ENCODE results near the gene CDKL1.

Gene CDKL1

DNA sequence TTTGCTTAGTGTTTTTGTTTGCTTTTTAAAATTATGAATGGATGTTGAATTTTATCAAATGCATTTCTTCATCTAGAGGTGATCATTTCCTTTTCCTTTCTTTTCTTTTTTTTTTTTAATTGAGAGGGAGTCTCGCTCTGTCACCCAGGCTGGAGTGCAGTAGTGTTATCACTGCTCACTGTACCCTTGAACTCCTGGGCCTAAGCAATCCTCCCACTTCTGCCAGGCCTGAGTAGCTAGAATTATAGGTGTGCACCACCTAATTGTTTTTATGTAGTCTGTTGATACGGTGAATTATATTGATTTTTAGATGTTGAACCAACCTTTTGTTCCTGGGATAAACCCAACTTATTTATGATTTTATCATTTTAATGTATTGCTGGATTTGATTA lies 1.5 kb upstream of the CDKL1 start:
- no peak overlapping the region for H3K27ac Mint-ChIP-seq
- peaks cover 3% of the 10 kb centered on the region for H3K36me3 Mint-ChIP-seq (ENCODE audit: low read depth)
- H3K4me3 Mint-ChIP-seq: no peak overlapping the region
- no peaks in the 10 kb centered on the region for H3K9me3 Mint-ChIP-seq
- peaks cover 21% of the 10 kb centered on the region for H3K4me1 Mint-ChIP-seq (ENCODE audit: low read depth)
- H3K27me3 Mint-ChIP-seq: peaks cover 7% of the 10 kb centered on the region

DNA sequence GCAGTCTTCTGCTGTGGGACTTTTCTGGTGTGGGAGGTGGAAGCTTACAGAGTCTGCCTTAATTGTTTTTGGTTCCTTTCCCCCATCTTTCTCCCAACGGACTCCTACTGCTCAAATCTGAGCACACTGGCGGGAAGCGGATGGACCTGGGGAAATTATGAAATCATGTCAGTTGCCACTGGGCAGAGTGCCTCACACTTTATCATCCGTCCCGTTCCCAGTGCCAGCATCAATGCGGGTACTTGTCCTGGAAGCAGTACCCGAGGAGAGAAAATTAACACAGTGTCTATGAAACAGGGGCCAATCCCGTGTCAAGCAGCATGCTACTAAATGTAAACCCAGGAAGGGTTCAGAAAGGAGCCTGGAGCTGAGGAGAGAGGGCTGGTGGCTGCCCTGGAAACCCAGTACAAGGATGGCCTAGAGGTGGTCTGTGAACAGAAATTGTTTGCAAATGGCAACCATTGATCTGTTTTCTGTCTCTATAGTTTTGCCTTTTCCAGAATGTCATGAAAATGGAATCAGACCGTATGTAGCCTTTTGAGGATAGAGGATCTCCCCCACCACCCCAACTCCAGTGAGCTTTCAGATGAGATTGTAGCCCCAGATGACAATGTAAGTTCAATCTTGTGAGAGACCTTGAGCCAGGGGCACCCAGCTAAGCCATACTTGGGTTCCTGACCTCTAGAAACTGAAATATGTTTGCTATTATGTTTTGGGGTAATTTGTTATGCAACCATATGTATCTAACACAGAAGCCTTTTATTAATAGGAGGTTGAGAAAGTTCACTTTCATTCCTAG lies 908 bp upstream of the CDKL1 start:
- Mint-ChIP-seq H3K36me3 (ENCODE audit: low read depth) (peaks cover 5% of the 10 kb centered on the region), H3K27me3 (peaks cover 7% of the 10 kb centered on the region), H3K9me3 (no peaks in the 10 kb centered on the region), H3K4me3 (peak overlapping the region; percentile 80), H3K4me1 (ENCODE audit: low read depth) (peaks cover 21% of the 10 kb centered on the region), H3K27ac (peak overlapping the region; percentile 79)

DNA sequence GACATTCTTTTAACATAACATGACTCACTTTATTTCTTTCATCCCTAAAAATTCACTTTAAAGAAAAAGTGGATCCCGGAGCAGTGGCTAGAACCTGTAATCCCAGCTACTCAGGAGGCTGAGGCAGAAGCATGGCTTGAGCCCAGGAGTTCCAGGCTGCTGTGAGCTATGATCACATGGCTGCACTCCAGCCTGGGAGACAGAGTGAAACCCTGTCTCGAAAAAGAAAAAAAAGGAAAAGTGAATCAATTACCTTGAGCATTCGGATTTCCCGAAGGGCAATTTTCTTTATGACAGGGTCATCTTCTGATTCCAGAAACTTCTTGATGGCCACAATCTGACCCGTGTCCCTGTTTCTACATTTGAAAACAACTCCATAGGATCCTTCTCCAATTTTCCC lies 1.2 kb downstream of the CDKL1 start:
- Mint-ChIP-seq H3K9me3 (no peaks in the 10 kb centered on the region), H3K36me3 (ENCODE audit: low read depth) (peaks cover 7% of the 10 kb centered on the region), H3K4me3 (peak overlapping the region; percentile 90), H3K27me3 (peaks cover 7% of the 10 kb centered on the region), H3K27ac (no peak overlapping the region), H3K4me1 (ENCODE audit: low read depth) (peaks cover 21% of the 10 kb centered on the region)

DNA sequence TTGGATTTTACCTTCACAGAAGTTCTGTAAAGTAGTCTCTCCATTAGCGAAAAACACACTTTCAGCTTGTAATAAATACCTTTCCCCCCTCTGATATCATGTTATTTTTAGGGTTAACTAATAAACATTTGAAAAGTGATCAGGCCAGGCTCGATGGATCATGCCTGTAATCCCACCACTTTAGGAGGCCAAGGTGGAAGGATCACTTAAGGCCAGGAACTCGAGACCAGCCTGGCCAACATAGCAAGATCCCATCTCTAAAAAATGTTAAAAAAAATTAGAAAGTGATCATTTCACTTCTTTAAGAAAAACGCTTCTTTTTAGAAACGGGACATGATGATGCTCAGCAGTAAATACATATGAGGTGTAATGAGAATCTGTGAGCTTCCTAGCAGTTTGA lies 2.0 kb downstream of the CDKL1 start:
- H3K36me3 Mint-ChIP-seq (ENCODE audit: low read depth): peaks cover 7% of the 10 kb centered on the region
- peaks cover 21% of the 10 kb centered on the region for H3K4me1 Mint-ChIP-seq (ENCODE audit: low read depth)
- no peak overlapping the region for H3K4me3 Mint-ChIP-seq
- no peaks in the 10 kb centered on the region for H3K9me3 Mint-ChIP-seq
- H3K27ac Mint-ChIP-seq: no peak overlapping the region
- H3K27me3 Mint-ChIP-seq: peaks cover 7% of the 10 kb centered on the region

DNA sequence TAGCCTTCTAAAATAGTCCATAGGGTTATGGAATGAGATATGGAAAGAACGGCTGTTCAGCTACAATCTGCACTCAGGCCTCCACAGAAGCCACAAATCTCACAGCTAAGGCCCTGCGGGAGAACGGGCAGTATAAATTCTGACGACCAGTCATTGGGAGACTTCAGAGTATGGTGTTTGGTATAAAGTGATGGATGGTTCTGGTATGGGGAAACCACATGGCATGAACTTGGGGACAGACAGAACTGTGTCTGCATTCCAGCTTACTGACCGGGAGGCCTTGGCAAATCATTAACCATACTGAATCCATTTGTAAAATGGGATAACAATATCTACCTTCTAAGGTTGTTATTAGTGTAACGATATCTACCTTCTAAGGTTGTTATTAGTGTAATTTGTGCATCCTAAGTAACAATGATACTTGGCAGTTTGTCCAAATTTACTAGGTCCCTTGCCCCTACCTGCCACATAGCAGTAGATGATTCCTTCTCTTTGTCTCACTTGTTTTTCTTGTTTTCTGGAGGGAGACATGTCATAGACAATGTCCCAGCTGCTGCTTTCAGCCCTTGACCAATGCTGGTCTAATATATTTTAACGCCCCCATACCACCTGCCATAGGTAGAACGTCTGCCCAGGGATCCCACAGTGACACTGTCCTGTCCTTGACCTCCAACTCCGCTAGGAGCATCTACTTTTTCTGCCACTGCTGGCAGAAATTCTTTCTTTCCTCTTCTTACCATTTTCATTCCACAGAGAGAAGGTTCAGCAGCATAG lies 6.8 kb downstream of the CDKL1 start:
- H3K27ac Mint-ChIP-seq: no peak overlapping the region
- H3K36me3 Mint-ChIP-seq (ENCODE audit: low read depth): peaks cover 4% of the 10 kb centered on the region
- H3K4me1 Mint-ChIP-seq (ENCODE audit: low read depth): no peaks in the 10 kb centered on the region
- H3K27me3 Mint-ChIP-seq: peaks cover 5% of the 10 kb centered on the region
- no peaks in the 10 kb centered on the region for H3K9me3 Mint-ChIP-seq
- no peak overlapping the region for H3K4me3 Mint-ChIP-seq

DNA sequence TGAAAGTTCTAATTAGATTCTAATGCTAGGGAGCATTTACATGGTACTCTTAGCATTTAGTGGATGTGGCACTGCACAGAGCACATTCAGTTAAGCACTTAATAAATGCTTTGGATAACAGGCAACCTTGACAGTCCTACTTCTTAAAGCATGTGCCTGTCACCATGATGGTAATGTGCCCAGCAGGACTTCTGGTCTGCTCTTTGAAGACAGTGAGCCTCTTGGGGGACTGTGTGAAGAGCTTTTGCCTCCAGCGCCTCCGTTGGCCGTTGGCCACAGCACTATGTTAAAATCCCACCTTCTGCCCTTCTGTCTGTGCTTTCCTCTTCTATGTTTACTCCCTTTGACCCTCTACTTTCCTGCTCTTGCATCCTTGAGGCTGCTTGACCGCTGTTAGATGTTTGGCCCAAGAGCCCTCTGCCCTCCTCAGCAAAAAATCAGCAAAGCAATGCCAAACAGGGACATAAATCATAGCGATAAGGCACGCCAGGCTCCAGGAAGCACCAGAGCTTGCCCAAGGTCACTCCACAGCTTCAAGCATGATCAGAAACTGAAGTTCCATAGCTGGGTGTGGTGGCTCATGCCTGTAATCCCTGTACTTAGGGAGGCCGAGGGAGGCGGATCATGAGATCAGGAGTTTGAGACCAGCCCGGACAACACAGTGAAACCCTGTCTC lies 8.3 kb downstream of the CDKL1 start:
- no peak overlapping the region for H3K27ac Mint-ChIP-seq

DNA sequence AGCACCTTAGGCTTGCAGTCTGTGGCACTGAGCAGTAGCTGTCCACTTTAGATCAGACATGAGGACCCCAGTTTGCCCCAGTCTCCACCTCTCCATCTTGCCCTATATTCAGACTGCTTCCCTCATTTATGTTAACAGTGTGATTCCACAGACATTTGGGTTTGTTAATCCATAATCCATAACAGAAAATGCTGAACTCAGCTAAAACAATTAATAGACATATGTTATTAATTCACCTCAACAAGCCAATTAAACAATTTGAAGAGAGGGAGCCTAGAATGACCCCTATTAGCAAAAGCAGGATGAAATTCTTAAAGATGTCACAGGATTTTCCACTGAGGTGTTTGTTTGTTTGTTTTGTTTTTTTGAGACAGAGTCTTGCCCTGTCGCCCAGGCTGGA lies 9.1 kb downstream of the CDKL1 start:
- no peaks in the 10 kb centered on the region for H3K27me3 Mint-ChIP-seq
- H3K36me3 Mint-ChIP-seq (ENCODE audit: low read depth): peaks cover 2% of the 10 kb centered on the region
- no peak overlapping the region for H3K4me3 Mint-ChIP-seq
- H3K9me3 Mint-ChIP-seq: no peaks in the 10 kb centered on the region
- H3K27ac Mint-ChIP-seq: no peak overlapping the region
- H3K4me1 Mint-ChIP-seq (ENCODE audit: low read depth): no peaks in the 10 kb centered on the region

More for the DNA sequence above, 8.3 kb downstream of the CDKL1 start:
- Mint-ChIP-seq H3K9me3 (no peaks in the 10 kb centered on the region), H3K4me1 (ENCODE audit: low read depth) (no peaks in the 10 kb centered on the region), H3K27me3 (no peaks in the 10 kb centered on the region), H3K36me3 (ENCODE audit: low read depth) (peaks cover 4% of the 10 kb centered on the region), H3K4me3 (no peak overlapping the region)

DNA sequence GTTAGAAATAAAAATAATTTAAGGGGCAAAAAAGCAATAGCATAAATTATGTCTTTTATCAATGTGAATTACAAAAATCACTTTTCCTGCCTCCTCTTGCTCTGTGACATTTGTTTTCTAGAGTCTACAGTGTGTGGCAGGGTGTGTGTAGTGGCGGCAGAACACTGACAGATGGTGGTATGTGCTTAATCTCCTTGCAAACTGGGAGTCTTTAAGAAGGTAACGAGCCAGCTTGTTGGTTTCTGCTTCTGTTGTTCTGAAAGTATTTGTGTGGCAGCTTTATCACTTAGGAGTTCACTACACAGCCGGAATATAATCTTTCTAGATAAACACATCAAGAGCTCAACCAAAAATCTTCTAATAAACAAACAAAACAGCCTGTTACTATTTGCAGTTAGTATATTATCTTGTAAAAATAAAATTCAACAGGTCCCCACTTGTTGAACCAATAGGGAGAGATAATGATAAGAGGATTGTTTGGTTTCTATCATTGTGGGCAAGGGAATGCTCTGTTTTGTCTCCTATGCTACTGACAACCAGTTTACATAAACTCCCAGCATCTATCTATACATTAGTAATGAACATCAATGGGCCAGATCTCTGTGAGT lies 13.0 kb downstream of the CDKL1 start:
- Mint-ChIP-seq H3K27ac (no peak overlapping the region), H3K4me3 (no peak overlapping the region), H3K4me1 (ENCODE audit: low read depth) (no peaks in the 10 kb centered on the region), H3K36me3 (ENCODE audit: low read depth) (no peaks in the 10 kb centered on the region), H3K9me3 (no peaks in the 10 kb centered on the region), H3K27me3 (no peaks in the 10 kb centered on the region)

DNA sequence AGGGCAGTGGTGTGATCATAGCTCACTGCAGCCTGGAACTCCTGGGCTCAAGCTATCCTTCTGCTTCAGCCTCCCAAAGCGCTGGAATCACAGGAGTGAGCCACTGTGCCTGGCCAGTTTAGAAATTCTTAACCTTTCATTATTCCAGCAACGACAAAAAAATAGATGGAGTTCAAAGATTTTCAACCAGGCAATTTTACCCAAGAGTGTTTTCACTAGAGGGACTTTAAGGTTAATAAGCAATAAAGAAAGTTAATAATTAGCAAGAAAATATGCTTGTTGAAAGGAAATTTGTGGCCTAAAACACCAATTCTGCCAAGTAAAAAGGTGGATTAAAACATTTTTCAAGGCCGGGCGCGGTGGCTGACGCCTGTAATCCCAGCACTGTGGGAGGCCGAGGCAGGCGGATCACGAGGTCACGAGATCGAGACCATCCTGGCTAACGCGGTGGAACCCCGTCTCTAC lies 14.8 kb downstream of the CDKL1 start:
- Mint-ChIP-seq H3K4me1 (ENCODE audit: low read depth) (no peaks in the 10 kb centered on the region), H3K36me3 (ENCODE audit: low read depth) (no peaks in the 10 kb centered on the region), H3K9me3 (no peaks in the 10 kb centered on the region), H3K27ac (no peak overlapping the region), H3K27me3 (no peaks in the 10 kb centered on the region), H3K4me3 (no peak overlapping the region)

DNA sequence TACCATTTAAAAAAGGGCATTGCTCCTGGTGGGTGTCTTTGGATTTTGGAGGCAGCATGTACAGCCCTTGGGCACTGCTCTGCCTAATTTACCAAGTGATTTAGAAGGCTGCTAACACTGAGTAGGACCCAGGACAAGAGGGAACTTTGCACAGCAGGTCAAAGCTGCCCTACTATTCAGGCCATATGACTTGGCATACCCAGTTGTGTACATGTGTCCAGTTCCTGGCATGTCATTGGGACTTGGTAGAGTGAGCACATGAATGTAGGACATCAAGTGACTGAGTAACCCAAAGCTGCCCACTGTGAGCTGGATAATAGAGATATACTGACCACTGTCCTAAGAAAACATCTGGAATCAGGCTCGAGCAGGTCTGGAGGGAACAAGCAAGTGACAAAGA lies 15.7 kb downstream of the CDKL1 start:
- H3K27ac Mint-ChIP-seq: no peak overlapping the region
- H3K4me3 Mint-ChIP-seq: no peak overlapping the region
- H3K36me3 Mint-ChIP-seq (ENCODE audit: low read depth): no peaks in the 10 kb centered on the region
- no peaks in the 10 kb centered on the region for H3K9me3 Mint-ChIP-seq
- H3K4me1 Mint-ChIP-seq (ENCODE audit: low read depth): no peaks in the 10 kb centered on the region
- no peaks in the 10 kb centered on the region for H3K27me3 Mint-ChIP-seq

DNA sequence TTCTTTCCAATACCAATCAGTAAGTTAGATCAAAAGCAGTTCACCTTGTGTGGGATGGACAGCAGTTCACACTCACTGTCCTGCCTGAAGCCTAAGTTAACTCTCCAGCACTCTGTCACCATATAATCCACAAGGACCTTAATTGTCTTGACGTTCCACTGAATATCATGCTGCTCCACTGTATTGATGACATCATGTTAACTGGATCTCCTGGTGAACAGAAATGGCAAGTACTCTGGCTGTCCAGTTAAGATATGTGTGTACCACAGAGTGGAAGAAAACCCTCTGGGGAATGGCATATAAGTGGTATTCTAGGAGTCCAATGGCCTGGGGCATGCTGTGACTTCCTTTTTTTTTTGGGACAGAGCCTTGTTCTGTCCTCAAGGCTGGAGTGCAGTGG lies 16.2 kb downstream of the CDKL1 start:
- H3K27ac Mint-ChIP-seq: no peak overlapping the region

DNA sequence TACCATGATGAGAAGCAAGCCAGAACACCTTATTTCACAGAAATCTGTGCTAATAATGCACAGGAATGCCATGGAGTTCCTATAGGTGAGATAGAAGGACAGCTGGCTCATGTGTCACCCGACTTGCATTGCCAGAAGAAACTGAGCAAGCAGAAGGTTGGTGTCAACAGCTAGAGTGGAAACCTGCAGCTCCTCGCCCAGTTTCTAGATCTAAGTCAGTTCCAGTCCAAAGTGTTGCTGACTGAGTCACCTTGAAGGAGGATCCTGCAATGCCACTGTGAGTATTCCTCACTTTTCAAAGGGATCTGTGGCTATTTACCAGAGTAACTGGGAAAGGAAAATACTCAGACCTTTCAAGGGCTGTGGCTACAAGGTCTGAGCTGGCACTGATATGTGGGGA lies 17.1 kb downstream of the CDKL1 start:
- no peak overlapping the region for H3K4me3 Mint-ChIP-seq
- H3K4me1 Mint-ChIP-seq (ENCODE audit: low read depth): no peaks in the 10 kb centered on the region

More for the DNA sequence above, 16.2 kb downstream of the CDKL1 start:
- Mint-ChIP-seq H3K27me3 (no peaks in the 10 kb centered on the region), H3K4me3 (no peak overlapping the region), H3K4me1 (ENCODE audit: low read depth) (no peaks in the 10 kb centered on the region), H3K36me3 (ENCODE audit: low read depth) (no peaks in the 10 kb centered on the region), H3K9me3 (no peaks in the 10 kb centered on the region)

DNA sequence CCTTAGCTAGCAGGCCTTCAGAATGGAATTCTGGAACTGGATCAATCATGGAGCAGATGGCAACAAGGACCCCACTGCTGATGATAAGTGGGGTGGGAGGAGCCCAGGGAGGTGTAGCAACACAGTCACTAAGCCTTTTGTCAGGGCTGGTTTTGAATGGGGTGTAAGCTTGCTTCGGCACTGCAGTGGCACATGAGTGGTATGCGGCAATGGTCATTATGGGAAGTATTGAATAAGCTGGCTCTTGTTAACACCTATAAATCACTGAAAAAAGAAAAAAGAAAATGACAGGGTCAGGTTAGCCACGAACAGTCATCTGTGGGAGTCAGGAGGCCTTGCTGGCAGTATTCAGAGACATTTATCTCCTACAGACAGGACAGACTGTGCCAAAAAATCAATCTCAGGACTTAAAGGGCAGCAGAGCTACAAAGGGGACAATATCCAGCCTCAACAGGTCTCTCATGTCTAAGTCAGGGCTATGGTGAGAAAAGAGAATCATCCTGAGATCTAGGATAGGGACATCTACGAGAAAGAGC lies 19.1 kb downstream of the CDKL1 start:
- H3K4me3 Mint-ChIP-seq: no peak overlapping the region
- no peaks in the 10 kb centered on the region for H3K9me3 Mint-ChIP-seq
- no peaks in the 10 kb centered on the region for H3K36me3 Mint-ChIP-seq (ENCODE audit: low read depth)
- H3K27ac Mint-ChIP-seq: no peak overlapping the region
- peaks cover 3% of the 10 kb centered on the region for H3K27me3 Mint-ChIP-seq
- H3K4me1 Mint-ChIP-seq (ENCODE audit: low read depth): no peaks in the 10 kb centered on the region

More for the DNA sequence above, 17.1 kb downstream of the CDKL1 start:
- no peaks in the 10 kb centered on the region for H3K9me3 Mint-ChIP-seq
- H3K27me3 Mint-ChIP-seq: no peaks in the 10 kb centered on the region
- H3K27ac Mint-ChIP-seq: no peak overlapping the region
- no peaks in the 10 kb centered on the region for H3K36me3 Mint-ChIP-seq (ENCODE audit: low read depth)

DNA sequence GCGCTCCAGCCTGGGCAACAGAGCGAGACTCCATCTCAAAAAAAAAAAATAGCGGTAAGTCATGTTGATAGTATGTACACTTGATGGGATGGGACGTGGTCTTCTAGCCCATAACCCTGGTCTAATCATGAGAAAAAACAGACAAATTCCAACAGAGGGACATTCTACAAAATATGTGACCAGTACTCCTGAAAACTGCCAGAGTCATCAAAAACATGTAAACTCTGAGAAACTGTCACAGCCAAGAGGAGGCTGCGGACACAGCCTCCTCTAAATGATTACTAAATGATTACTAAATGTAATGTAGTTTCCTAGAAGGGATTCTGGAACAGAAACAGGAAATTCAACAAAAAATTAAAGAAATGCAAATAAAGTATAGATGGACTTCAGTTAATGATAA lies 20.9 kb downstream of the CDKL1 start:
- Mint-ChIP-seq H3K36me3 (ENCODE audit: low read depth) (no peaks in the 10 kb centered on the region), H3K9me3 (no peaks in the 10 kb centered on the region), H3K27ac (no peak overlapping the region), H3K4me3 (no peak overlapping the region), H3K27me3 (peaks cover 5% of the 10 kb centered on the region), H3K4me1 (ENCODE audit: low read depth) (no peaks in the 10 kb centered on the region)

All from stimulated activated naive CD8-positive, alpha-beta T cell treated with anti-CD3 and anti-CD28 coated beads, Interleukin-15, Interleukin-2, amounts not matched to agents 100 ng/mL and 50 ng/mL, for 24 hours (primary cell).